ENCODE measurements around the gene CASR. TPM values are rescaled to one million over a fixed set of nuclear protein-coding genes. Genes with fewer than 3 reads are reported as not detected.

CASR gene
- total RNA-seq, 1 donor from 2014 or later, result not detected

GRCh38 chr3:122301063-122301462, 117.6 kb downstream of the CASR start:
- no peak for FAIRE-seq
- no peak for DNase-seq (ENCODE audit: low spot score in 2 of 2)

GRCh38 chr3:122305818-122306621, 122.6 kb downstream of the CASR start:
- FAIRE-seq (no peak), DNase-seq (ENCODE audit: low spot score in 2 of 2) (no peak)

- no peak for FAIRE-seq
- DNase-seq (ENCODE audit: low spot score in 2 of 2), result no peak
Observed at GRCh38 chr3:122306622-122306953, 123.1 kb downstream of the CASR start.

GRCh38 chr3:122307094-122307687, 123.7 kb downstream of the CASR start:
- DNase-seq (ENCODE audit: low spot score in 2 of 2), result no peak
- no peak for FAIRE-seq

- DNase-seq (ENCODE audit: low spot score in 2 of 2), result no peak
- FAIRE-seq, result no peak
Observed at GRCh38 chr3:122307976-122308375, 124.5 kb downstream of the CASR start.

- FAIRE-seq (no peak), DNase-seq (ENCODE audit: low spot score in 2 of 2) (no peak)
Observed at GRCh38 chr3:122310361-122310760, 126.9 kb downstream of the CASR start.

GRCh38 chr3:122312826-122313225, 129.4 kb downstream of the CASR start:
- DNase-seq (ENCODE audit: low spot score in 2 of 2) (no peak), FAIRE-seq (no peak)

GRCh38 chr3:122313281-122313680, 129.8 kb downstream of the CASR start:
- no peak for FAIRE-seq
- no peak for DNase-seq (ENCODE audit: low spot score in 2 of 2)

GRCh38 chr3:122314228-122314876, 130.9 kb downstream of the CASR start:
- DNase-seq (ENCODE audit: low spot score in 2 of 2) (no peak), FAIRE-seq (no peak)

- no peak for FAIRE-seq
- no peak for DNase-seq (ENCODE audit: low spot score in 2 of 2)
Observed at GRCh38 chr3:122315619-122316018, 132.2 kb downstream of the CASR start.

- FAIRE-seq, result no peak
Observed at GRCh38 chr3:122316368-122316767, 132.9 kb downstream of the CASR start.

GRCh38 chr3:122318620-122319019, 135.2 kb downstream of the CASR start:
- DNase-seq (ENCODE audit: low spot score in 2 of 2), result no peak
- no peak for FAIRE-seq

More at GRCh38 chr3:122316368-122316767, 132.9 kb downstream of the CASR start:
- no peak for DNase-seq (ENCODE audit: low spot score in 2 of 2)

GRCh38 chr3:122322095-122323075, 138.9 kb downstream of the CASR start:
- FAIRE-seq, result no peak
- no peak for DNase-seq (ENCODE audit: low spot score in 2 of 2)

GRCh38 chr3:122324871-122325323, 141.4 kb downstream of the CASR start, which contains the start of gene CSTA:
CSTA (plus strand) TSS chr3:122325248; CDS start chr3:122325293, 45 bp downstream.
- FAIRE-seq, result no peak
- no peak for DNase-seq (ENCODE audit: low spot score in 2 of 2)

GRCh38 chr3:122325769-122326168, 142.3 kb downstream of the CASR start:
- no peak for FAIRE-seq
- DNase-seq (ENCODE audit: low spot score in 2 of 2), result no peak

- DNase-seq (ENCODE audit: low spot score in 2 of 2) (no peak), FAIRE-seq (no peak)
Observed at GRCh38 chr3:122331886-122332285, 148.4 kb downstream of the CASR start.

- FAIRE-seq (no peak), DNase-seq (ENCODE audit: low spot score in 2 of 2) (no peak)
Observed at GRCh38 chr3:122332551-122332950, 149.1 kb downstream of the CASR start.
